Duodenal mucosa (tissue), 2 donors: ENCODE results near the gene CDKN2D.

Experiments
- H3K27ac ChIP-seq: one replicate; pipeline ENCODE4 v1.7.0; 2013; ENCODE audit warnings: low read depth, low read length
- H3K27me3 ChIP-seq, 2 donors: one replicate each; pipeline ENCODE4 v1.7.0; 2013; ENCODE audit warnings: low read length in 2 of 2, control low read depth in 1 of 2; ENCODE audit not compliant: insufficient read depth in 2 of 2, control insufficient read depth in 1 of 2
- H3K36me3 ChIP-seq, 2 donors: one replicate each; pipeline ENCODE4 v1.7.0; 2013; ENCODE audit warnings: low read length in 2 of 2, control low read depth in 1 of 2; ENCODE audit not compliant: insufficient read depth in 2 of 2, control insufficient read depth in 1 of 2
- H3K4me1 ChIP-seq, 2 donors: one replicate each; pipeline ENCODE4 v1.7.0; 2013; ENCODE audit warnings: low read length in 2 of 2, control low read depth in 1 of 2; ENCODE audit not compliant: insufficient read depth in 2 of 2, control insufficient read depth in 1 of 2
- H3K4me3 ChIP-seq, 2 donors: one replicate each; pipeline ENCODE4 v1.7.0; 2013; ENCODE audit warnings: low read length in 2 of 2, low read depth in 1 of 2
- H3K9ac ChIP-seq, 2 donors: one replicate each; pipeline ENCODE4 v1.7.0; 2013; ENCODE audit warnings: low read length in 2 of 2, low read depth in 1 of 2
- H3K9me3 ChIP-seq, 2 donors: one replicate each; pipeline ENCODE4 v1.7.0; 2013; ENCODE audit warnings: low read length in 2 of 2, control low read depth in 1 of 2; ENCODE audit not compliant: control insufficient read depth in 1 of 2

The CDKN2D gene

GRCh38 chr19:10566408-10566657 lies 2.4 kb downstream of the CDKN2D start:
- no peaks in the 10 kb centered on the region for H3K27me3 ChIP-seq
- peaks cover 0 to 2% of the 10 kb centered on the region in 2 donors for H3K36me3 ChIP-seq
- H3K4me3 ChIP-seq = peak overlapping the region; percentile 55 to 62
- H3K9me3 ChIP-seq = no peaks in the 10 kb centered on the region
- H3K9ac ChIP-seq = peak overlapping the region; percentile 26 to 45
- peak overlapping the region; percentile 66 for H3K27ac ChIP-seq
- peaks cover 29 to 38% of the 10 kb centered on the region in 2 donors for H3K4me1 ChIP-seq

GRCh38 chr19:10565567-10566407 lies 3.0 kb downstream of the CDKN2D start, which contains the start of gene KRI1:
Gene KRI1 (minus strand): TSS chr19:10566010. CDS start chr19:10565999, 11 bp downstream.
- Histone ChIP-seq H3K27ac (peak within 1 kb of the TSS; percentile 75), H3K9ac (peak within 1 kb of the TSS; percentile 75 to 81), H3K36me3 (peaks cover 0 to 5% of the 10 kb centered on the region in 2 donors), H3K4me3 (peak within 1 kb of the TSS; percentile 88 to 94), H3K9me3 (no peaks in the 10 kb centered on the region), H3K27me3 (no peaks in the 10 kb centered on the region), H3K4me1 (peaks cover 29 to 38% of the 10 kb centered on the region in 2 donors)

DNA sequence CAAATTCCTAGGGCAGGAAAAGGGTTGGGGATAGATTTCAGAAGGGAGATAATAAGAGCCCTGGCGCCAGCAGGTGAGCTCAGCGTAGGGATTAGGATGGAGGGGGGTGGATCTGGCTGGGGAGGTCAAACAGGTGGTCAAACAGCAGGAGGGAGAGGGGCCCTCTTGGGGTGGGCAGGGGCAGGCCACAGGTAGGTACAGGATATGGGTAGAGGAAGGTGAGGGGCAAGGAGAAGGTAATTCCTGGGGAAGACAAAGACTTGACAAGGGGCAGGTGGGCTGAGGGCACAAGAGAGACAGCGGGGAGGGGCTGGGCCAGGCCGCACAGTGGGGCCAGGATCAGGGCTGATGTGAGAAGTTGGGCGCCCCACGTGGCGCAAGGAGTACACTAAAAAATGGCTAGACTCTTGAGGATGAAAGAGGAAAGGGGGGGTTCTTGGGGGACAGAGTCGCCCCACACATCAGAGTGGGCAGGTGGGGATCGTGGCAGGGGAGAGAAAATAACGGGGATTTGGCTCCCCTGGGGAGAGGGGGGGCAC lies 3.7 kb downstream of the CDKN2D start:
- Histone ChIP-seq H3K27ac (peak overlapping the region; percentile 75), H3K9ac (peak overlapping the region; percentile 75 to 81), H3K4me3 (peak overlapping the region; percentile 88 to 94), H3K36me3 (peaks cover 2 to 12% of the 10 kb centered on the region in 2 donors), H3K9me3 (no peaks in the 10 kb centered on the region), H3K27me3 (no peaks in the 10 kb centered on the region), H3K4me1 (peaks cover 29 to 38% of the 10 kb centered on the region in 2 donors)

GRCh38 chr19:10562609-10563008 lies 6.2 kb downstream of the CDKN2D start:
- Histone ChIP-seq H3K27ac (no peak overlapping the region), H3K9me3 (no peaks in the 10 kb centered on the region), H3K9ac (no peak overlapping the region), H3K4me3 (no peak overlapping the region), H3K27me3 (no peaks in the 10 kb centered on the region), H3K36me3 (peaks cover 13 to 30% of the 10 kb centered on the region in 2 donors), H3K4me1 (peaks cover 23 to 25% of the 10 kb centered on the region in 2 donors)

DNA sequence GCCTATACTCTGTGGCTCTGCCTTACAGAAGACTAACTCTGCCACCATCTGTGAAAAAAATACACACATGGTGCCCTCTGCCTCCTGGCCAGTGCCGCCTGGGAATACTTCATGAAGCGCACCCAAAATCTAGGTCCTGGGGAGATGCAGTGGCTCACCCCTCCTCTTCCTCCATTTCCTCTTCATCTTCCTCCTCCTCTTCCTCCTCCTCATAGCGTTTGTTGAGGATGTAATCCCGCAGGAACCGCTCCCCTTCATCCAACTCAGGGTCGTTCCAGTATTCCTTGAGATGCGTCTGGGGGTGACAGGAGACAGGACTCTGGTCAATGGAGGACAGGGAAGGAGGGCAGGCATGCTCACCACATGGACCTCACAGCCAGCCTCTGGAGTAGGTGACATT lies 8.6 kb downstream of the CDKN2D start:
- Histone ChIP-seq H3K36me3 (peaks cover 13 to 46% of the 10 kb centered on the region in 2 donors), H3K4me1 (peaks cover 11% of the 10 kb centered on the region in 2 donors), H3K9ac (no peak overlapping the region), H3K27me3 (no peaks in the 10 kb centered on the region), H3K9me3 (no peaks in the 10 kb centered on the region), H3K27ac (no peak overlapping the region), H3K4me3 (no peak overlapping the region)

DNA sequence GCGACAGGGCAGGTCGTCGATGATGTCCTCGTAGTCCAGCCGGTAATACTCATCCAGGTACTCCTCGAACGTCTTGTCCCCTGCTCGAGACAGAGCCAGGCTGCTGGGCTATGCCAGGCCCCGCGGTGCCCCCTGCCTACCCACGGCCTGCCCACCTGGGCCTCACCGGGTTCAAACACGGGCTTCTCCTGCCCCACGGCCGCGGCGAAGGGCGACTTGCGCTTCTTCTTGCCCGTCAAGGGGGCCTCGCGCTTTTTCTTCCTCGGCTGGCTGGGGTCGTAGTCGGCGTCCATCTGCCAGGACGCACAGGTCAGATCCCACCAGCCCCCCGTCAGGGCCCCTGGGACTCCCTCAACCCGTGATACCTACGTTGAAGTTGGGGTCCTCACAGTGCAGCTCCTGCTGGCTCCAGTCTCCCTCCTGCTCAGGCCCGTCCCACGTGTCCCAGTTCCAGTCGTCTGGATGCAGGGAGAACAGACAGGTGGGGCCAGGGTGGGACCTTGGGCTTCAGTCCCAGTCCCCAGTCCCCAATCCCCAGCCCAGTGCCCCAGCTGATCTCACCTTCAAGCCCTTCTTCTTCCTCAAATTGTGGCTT lies 11.1 kb downstream of the CDKN2D start:
- no peak overlapping the region for H3K27ac ChIP-seq
- peaks cover 27 to 71% of the 10 kb centered on the region in 2 donors for H3K36me3 ChIP-seq

GRCh38 chr19:10555610-10555973 lies 13.2 kb downstream of the CDKN2D start:
- Histone ChIP-seq H3K9ac (no peak overlapping the region), H3K4me3 (no peak overlapping the region), H3K9me3 (no peaks in the 10 kb centered on the region), H3K4me1 (peaks cover 20 to 29% of the 10 kb centered on the region in 2 donors), H3K27me3 (no peaks in the 10 kb centered on the region), H3K27ac (no peak overlapping the region), H3K36me3 (peaks cover 36 to 77% of the 10 kb centered on the region in 2 donors)

More for the DNA sequence above, 11.1 kb downstream of the CDKN2D start:
- no peak overlapping the region for H3K4me3 ChIP-seq
- H3K4me1 ChIP-seq = peaks cover 14 to 21% of the 10 kb centered on the region in 2 donors
- H3K27me3 ChIP-seq = no peaks in the 10 kb centered on the region
- H3K9me3 ChIP-seq = no peaks in the 10 kb centered on the region
- no peak overlapping the region for H3K9ac ChIP-seq

GRCh38 chr19:10554760-10555609 lies 13.8 kb downstream of the CDKN2D start:
- Histone ChIP-seq H3K27me3 (no peaks in the 10 kb centered on the region), H3K9ac (no peak overlapping the region), H3K9me3 (no peaks in the 10 kb centered on the region), H3K4me3 (no peak overlapping the region), H3K27ac (no peak overlapping the region), H3K4me1 (peaks cover 20 to 29% of the 10 kb centered on the region in 2 donors), H3K36me3 (peaks cover 33 to 76% of the 10 kb centered on the region in 2 donors)

DNA sequence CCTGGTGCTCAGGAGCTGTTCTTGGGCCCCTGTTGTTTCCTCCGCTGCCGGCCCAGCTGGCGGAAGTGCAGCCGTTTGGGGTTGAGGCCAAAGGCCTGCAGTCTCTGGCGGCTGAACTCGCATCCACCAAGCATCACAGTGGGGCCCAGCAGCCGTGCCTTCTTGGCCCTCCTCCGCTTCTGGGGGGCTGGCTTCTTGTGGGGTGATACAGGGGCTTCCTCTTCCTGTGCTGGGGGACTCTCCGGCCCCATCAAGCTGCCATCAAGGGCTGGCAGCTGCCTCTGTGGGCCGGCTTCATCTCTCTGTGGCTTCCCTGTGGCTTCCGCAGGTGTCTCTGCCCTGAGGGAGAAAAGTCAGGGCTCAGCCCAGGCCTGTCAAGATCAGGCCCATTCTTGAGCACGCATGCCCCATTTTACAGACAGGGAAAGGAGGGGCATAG lies 14.8 kb downstream of the CDKN2D start:
- Histone ChIP-seq H3K27me3 (no peaks in the 10 kb centered on the region), H3K27ac (no peak overlapping the region), H3K36me3 (peaks cover 26 to 76% of the 10 kb centered on the region in 2 donors), H3K4me3 (no peak overlapping the region), H3K4me1 (peaks cover 20 to 29% of the 10 kb centered on the region in 2 donors), H3K9me3 (no peaks in the 10 kb centered on the region), H3K9ac (no peak overlapping the region)
